ENCODE results near the gene SMPDL3B. TPM values are rescaled to one million over a fixed set of nuclear protein-coding genes. Genes with fewer than 3 reads are reported as not detected.

Gene SMPDL3B
- total RNA-seq, 2 experiments from 2014 or later: 0.52 to 0.72 TPM

DNA sequence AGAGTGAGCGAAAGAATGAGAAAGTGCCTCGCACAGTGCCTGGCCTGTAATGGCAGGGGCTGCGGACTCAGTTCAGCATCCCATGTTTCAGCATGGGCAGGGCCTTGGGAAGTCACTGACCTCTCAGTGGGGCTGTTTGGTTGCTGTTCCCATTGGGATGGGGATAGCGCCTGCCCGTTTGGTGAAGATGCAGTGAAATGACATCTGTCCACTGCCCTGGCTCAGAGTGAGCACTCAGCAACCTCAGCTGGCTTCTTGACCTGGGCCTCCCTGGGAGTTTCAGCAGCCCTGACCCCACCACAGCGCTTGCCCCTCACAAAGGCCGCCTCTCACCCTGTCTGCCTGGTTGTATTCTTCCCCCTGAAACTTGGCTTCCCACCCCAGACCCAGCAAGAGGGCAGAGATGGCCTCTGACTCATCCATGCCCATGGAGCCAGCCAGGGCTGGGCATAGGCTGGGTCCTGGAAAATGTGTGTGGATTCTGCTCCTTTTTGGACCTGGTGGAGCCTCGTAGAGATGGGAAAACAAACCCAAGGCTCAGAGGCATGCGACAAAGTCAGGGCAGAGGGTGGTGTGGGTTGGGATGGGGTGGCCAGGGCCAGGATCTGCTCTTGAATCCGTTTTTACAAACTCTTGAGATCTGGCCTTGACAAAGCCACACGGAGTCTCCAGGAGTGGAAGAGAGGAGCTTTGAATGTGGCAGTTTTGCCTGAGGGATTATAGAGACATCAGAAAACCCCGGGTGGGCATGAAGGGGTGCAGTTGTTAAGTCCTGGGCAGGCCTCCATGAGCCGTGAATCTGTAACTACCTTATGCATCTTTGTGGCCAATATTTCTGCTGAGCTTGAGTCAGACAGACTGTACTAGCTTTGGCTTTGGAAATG, 26.2 kb downstream of the SMPDL3B start:
- DNase-seq: no peak
- peak overlapping the region; percentile 72 for H3K4me3 Mint-ChIP-seq
- no peaks in the 10 kb centered on the region for H3K9me3 Mint-ChIP-seq
- H3K27ac Mint-ChIP-seq: no peak overlapping the region
- intact Hi-C loops (cut with micrococcal nuclease): no loop called here
- no peaks in the 10 kb centered on the region for H3K27me3 Mint-ChIP-seq (ENCODE audit: low read depth)
- CTCF ChIA-PET: interaction anchor here (1.1 to 1.5 kb wide), 2 partner anchors 20 to 111 kb away, joined by 3 read pairs; no protein-coding TSS in a partner anchor
- H3K36me3 Mint-ChIP-seq (ENCODE audit: low read depth): no peaks in the 10 kb centered on the region
- H3K4me1 Mint-ChIP-seq (ENCODE audit: low read depth): peaks cover 21% of the 10 kb centered on the region

DNA sequence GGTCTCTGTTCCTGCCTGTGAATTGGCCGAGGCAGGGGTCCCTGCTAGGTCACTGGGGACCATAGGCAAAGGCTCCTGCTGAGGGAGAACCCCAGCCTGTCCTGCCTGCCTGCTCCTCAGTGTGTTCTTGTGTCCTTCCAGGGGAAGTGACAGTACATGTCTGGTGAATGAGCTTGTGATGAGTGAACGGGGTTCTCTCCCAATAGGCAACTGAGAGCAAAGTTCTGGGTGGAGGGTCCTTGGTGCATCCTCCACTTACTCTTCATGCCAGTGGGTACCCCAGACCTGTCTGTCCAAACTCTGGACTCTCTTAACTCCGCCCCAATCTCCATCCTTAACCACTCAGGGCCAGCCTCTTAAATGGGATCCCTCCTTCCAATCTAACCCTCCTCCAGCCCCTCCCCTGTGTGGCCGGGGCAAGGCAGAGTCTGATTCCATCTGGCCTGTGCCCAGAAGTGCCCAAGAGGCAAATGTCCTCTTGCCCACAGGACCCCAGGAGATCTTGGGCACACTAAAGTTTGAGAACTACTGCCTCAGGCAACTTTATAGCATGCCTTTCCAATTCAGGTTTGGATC, 26.9 kb downstream of the SMPDL3B start:
- CTCF ChIA-PET: interaction anchor here (1.5 kb wide), 1 partner anchor 21 kb away, joined by 3 read pairs; no protein-coding TSS in a partner anchor
- DNase-seq: no peak
- H3K27me3 Mint-ChIP-seq (ENCODE audit: low read depth): no peaks in the 10 kb centered on the region
- intact Hi-C loops (cut with micrococcal nuclease): no loop called here
- peaks cover 21% of the 10 kb centered on the region for H3K4me1 Mint-ChIP-seq (ENCODE audit: low read depth)
- H3K27ac Mint-ChIP-seq: no peak overlapping the region
- H3K9me3 Mint-ChIP-seq: no peaks in the 10 kb centered on the region
- H3K36me3 Mint-ChIP-seq (ENCODE audit: low read depth): no peaks in the 10 kb centered on the region
- H3K4me3 Mint-ChIP-seq: peak overlapping the region; percentile 34

DNA sequence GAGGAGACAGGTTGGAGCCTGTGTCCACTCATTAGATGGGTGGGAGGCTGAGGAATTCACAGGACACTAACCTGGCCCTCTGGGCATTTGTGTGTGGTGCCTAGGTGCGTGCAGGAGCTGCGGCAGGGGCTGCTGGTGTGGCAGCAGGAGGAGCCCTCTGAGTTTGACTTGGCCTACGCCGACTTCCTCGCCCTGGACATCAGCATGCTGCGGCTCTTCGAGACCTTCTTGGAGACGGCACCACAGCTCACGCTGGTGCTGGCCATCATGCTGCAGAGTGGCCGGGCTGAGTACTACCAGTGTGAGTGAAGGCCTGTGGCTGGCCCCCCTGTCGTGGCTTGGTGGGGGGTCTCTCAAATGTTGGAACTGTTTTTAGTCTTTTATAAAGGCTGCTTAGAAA, 28.6 kb downstream of the SMPDL3B start:
- CTCF ChIA-PET: no interaction called here
- H3K4me1 Mint-ChIP-seq (ENCODE audit: low read depth): peaks cover 22% of the 10 kb centered on the region

DNA sequence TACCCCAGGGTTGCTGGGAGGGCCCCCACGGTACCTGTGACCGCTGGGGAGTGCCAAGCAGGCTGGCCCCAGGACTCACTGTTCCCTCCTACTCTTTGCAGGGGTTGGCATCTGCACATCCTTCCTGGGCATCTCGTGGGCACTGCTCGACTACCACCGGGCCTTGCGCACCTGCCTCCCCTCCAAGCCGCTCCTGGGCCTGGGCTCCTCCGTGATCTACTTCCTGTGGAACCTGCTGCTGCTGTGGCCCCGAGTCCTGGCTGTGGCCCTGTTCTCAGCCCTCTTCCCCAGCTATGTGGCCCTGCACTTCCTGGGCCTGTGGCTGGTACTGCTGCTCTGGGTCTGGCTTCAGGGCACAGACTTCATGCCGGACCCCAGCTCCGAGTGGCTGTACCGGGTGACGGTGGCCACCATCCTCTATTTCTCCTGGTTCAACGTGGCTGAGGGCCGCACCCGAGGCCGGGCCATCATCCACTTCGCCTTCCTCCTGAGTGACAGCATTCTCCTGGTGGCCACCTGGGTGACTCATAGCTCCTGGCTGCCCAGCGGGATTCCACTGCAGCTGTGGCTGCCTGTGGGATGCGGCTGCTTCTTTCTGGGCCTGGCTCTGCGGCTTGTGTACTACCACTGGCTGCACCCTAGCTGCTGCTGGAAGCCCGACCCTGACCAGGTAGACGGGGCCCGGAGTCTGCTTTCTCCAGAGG, 31.8 kb downstream of the SMPDL3B start:
- intact Hi-C loops (cut with micrococcal nuclease): no loop called here
- CTCF ChIA-PET: interaction anchor here (1.8 kb wide), 1 partner anchor 27 kb away, joined by 5 read pairs; no protein-coding TSS in a partner anchor
- H3K27me3 Mint-ChIP-seq (ENCODE audit: low read depth): no peaks in the 10 kb centered on the region
- DNase-seq: no peak
- H3K4me3 Mint-ChIP-seq: no peak overlapping the region
- peak overlapping the region; percentile 44 for H3K27ac Mint-ChIP-seq
- no peaks in the 10 kb centered on the region for H3K36me3 Mint-ChIP-seq (ENCODE audit: low read depth)
- H3K9me3 Mint-ChIP-seq: no peaks in the 10 kb centered on the region
- H3K4me1 Mint-ChIP-seq (ENCODE audit: low read depth): peaks cover 16% of the 10 kb centered on the region

More for the DNA sequence above, 28.6 kb downstream of the SMPDL3B start:
- Mint-ChIP-seq H3K27ac (peak overlapping the region; percentile 53), H3K4me3 (no peak overlapping the region), H3K9me3 (no peaks in the 10 kb centered on the region), H3K27me3 (ENCODE audit: low read depth) (no peaks in the 10 kb centered on the region), H3K36me3 (ENCODE audit: low read depth) (no peaks in the 10 kb centered on the region)
- no peak for DNase-seq
- intact Hi-C loops (cut with micrococcal nuclease): no loop called here

DNA sequence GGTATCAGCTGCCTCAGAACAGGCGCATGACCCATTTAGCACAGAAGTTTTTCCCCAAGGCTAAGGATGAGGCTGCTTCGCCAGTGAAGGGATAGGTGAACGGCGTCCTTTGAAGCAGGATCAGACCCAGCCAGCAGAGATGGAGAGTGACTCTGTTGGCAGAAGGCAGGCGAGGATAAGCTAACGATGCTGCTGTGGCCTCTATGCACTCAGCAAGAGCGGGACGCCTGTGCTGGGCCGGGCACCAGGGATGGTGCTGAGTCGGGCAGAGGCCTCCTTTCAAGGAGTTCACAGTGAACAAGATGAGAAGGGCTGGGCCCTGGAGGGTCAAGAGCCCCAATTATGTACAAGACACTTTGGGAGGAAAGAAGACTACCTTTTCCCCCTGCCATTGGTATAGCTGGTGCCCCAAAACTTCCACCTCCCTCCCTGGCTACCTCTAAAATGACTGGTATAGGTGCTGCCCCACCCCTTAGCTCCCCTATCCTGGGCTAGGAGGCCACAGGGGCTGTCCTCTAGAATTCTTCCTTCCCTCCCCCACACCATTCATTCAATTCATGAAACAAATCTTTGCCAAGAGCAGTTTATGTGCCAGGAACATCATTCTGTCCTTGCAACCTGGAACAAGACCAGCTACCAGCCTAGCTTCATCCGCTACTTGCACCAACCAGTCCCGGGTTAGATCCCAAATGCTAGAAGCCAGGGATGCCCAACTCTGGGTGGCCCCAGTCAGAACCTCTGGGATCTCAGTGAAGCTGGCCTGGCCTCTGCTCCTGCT, 32.5 kb downstream of the SMPDL3B start:
- no peaks in the 10 kb centered on the region for H3K36me3 Mint-ChIP-seq (ENCODE audit: low read depth)

DNA sequence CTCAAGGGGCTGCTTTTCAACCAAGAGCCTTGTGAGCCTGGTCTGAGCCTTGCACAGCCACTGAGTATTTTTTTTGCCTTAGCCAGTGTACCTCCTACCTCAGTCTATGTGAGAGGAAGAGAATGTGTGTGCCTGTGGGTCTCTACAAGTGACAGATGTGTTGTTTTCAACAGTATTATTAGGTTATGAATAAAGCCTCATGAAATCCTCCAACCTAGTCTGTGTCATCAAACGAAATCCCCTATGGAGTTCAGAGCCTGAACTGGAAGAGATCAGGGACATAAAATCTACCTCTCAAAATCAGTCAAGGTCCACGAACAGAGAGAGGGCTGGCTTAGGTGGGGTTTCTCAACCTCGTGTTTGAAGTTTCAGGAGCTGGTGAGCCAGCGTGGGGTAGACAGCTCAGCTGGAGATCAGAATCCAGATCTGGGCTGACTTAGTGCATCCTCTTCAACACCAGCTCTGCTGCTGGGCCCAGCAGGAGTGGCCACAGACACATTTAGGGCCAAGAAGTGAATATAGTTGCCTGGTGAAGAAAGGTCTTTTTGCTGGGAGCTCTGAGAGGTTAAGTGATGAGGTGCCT, 33.2 kb downstream of the SMPDL3B start:
- no peak overlapping the region for H3K4me3 Mint-ChIP-seq
- H3K4me1 Mint-ChIP-seq (ENCODE audit: low read depth): peaks cover 11% of the 10 kb centered on the region
- DNase-seq: no peak
- no peaks in the 10 kb centered on the region for H3K9me3 Mint-ChIP-seq
- H3K27me3 Mint-ChIP-seq (ENCODE audit: low read depth): no peaks in the 10 kb centered on the region
- peak overlapping the region; percentile 63 for H3K27ac Mint-ChIP-seq
- CTCF ChIA-PET: interaction anchor here (0.8 to 1.8 kb wide), 2 partner anchors 10 to 28 kb away, joined by 3 to 5 read pairs; no protein-coding TSS in a partner anchor
- H3K36me3 Mint-ChIP-seq (ENCODE audit: low read depth): no peaks in the 10 kb centered on the region
- intact Hi-C loops (cut with micrococcal nuclease): no loop called here

More for the DNA sequence above, 32.5 kb downstream of the SMPDL3B start:
- no peak for DNase-seq
- intact Hi-C loops (cut with micrococcal nuclease): no loop called here
- CTCF ChIA-PET: interaction anchor here (1.8 kb wide), 1 partner anchor 27 kb away, joined by 5 read pairs; no protein-coding TSS in a partner anchor
- H3K9me3 Mint-ChIP-seq: no peaks in the 10 kb centered on the region
- H3K27me3 Mint-ChIP-seq (ENCODE audit: low read depth): no peaks in the 10 kb centered on the region
- H3K4me3 Mint-ChIP-seq: no peak overlapping the region
- H3K27ac Mint-ChIP-seq: peak overlapping the region; percentile 44
- H3K4me1 Mint-ChIP-seq (ENCODE audit: low read depth): peaks cover 11% of the 10 kb centered on the region

DNA sequence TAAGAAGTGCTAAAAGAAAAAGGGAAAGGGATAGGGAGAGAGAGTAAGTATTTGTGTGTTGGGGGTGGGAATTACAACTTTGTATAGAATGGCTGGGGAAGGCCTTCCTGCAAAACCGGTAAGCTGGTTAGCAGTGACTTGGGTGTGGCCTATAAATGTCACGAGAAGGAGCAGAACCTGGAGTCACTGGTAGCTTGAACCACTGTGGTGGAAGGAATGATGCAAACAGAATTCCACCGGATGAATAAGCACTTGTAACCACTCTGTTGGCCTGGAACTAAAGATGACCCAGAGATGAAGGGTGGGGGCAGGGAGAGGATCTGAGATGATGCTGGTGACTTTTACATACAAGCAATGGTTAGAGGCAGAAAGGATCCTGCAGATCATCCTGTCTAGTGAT, 33.9 kb downstream of the SMPDL3B start:
- intact Hi-C loops (cut with micrococcal nuclease): no loop called here
- no peaks in the 10 kb centered on the region for H3K9me3 Mint-ChIP-seq
- H3K36me3 Mint-ChIP-seq (ENCODE audit: low read depth): no peaks in the 10 kb centered on the region
- peaks cover 11% of the 10 kb centered on the region for H3K4me1 Mint-ChIP-seq (ENCODE audit: low read depth)
- DNase-seq: no peak
- CTCF ChIA-PET: interaction anchor here (0.8 to 1.8 kb wide), 2 partner anchors 11 to 29 kb away, joined by 3 to 5 read pairs; no protein-coding TSS in a partner anchor
- peak overlapping the region; percentile 63 for H3K27ac Mint-ChIP-seq
- no peak overlapping the region for H3K4me3 Mint-ChIP-seq
- H3K27me3 Mint-ChIP-seq (ENCODE audit: low read depth): no peaks in the 10 kb centered on the region

DNA sequence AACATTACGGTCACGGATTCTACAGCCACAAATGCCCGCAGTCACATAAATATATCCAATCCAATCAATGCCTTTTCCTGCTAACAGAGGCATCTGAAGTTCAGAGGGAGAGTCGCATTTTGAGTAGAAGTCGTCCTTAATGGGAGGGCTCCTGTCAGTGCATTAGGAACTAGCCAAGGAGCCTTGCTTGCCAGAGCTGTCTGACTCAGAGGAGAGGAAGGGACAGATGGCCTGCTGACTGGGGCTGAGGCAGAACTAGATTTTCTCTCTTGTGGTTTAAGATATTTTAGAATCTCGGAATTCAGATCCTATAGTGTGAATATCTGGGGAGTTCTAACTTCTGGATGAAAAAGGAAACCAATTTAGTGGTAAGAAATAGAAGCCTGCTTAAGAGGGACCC, 35.6 kb downstream of the SMPDL3B start:
- Mint-ChIP-seq H3K4me3 (no peak overlapping the region), H3K27me3 (ENCODE audit: low read depth) (no peaks in the 10 kb centered on the region), H3K27ac (no peak overlapping the region), H3K9me3 (no peaks in the 10 kb centered on the region), H3K36me3 (ENCODE audit: low read depth) (no peaks in the 10 kb centered on the region), H3K4me1 (ENCODE audit: low read depth) (peaks cover 11% of the 10 kb centered on the region)
- CTCF ChIA-PET: no interaction called here
- intact Hi-C loops (cut with micrococcal nuclease): no loop called here
- DNase-seq: no peak

DNA sequence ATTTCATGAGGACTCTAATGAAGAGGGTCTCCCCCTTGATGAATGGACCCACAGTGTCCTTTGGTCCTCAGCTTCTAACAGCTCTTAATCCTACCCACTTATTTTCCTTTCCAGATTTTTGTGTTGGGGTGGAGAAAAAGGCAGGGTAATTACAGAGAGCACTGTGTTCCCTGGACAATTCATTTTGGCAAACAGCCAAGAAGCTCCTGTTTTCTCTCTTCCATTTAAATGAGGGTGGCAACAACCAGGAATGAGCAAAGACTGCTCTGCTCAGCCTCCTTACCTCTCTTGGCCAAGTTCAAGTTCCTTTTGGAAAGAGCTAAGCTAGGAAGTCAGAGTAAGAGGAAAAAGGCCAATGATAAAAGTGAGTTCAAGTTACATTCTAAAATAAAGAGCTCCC, 36.9 kb downstream of the SMPDL3B start:
- H3K9me3 Mint-ChIP-seq: no peaks in the 10 kb centered on the region
- no peaks in the 10 kb centered on the region for H3K27me3 Mint-ChIP-seq (ENCODE audit: low read depth)
- no peak overlapping the region for H3K4me3 Mint-ChIP-seq
- no peak for DNase-seq
- no peak overlapping the region for H3K27ac Mint-ChIP-seq
- H3K4me1 Mint-ChIP-seq (ENCODE audit: low read depth): peaks cover 11% of the 10 kb centered on the region
- H3K36me3 Mint-ChIP-seq (ENCODE audit: low read depth): no peaks in the 10 kb centered on the region
- intact Hi-C loops (cut with micrococcal nuclease): no loop called here
- CTCF ChIA-PET: interaction anchor here (0.6 to 1.3 kb wide), 3 partner anchors 9 to 162 kb away, joined by 3 to 7 read pairs (median 5); no protein-coding TSS in a partner anchor

DNA sequence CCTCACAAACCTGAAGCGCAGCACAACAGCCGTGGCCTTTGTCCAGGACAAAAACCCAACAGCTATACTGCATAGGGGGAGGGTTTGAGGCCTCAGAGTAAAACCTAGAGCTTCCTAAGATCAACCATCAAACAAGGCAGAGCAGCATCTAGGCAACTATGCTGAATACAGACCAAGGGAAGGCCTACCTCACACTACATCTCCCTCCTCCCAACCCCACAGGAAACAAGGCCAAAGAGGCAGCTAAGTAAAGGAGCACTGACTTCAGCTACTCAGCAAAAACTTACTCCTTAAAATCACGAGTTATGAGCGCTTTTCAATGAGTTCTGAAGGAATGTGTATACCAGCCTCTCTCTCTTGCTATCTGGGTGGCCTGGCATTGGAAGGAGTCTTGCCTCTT, 37.3 kb downstream of the SMPDL3B start:
- CTCF ChIA-PET: interaction anchor here (0.6 to 1.3 kb wide), 3 partner anchors 9 to 163 kb away, joined by 3 to 7 read pairs (median 5); no protein-coding TSS in a partner anchor

DNA sequence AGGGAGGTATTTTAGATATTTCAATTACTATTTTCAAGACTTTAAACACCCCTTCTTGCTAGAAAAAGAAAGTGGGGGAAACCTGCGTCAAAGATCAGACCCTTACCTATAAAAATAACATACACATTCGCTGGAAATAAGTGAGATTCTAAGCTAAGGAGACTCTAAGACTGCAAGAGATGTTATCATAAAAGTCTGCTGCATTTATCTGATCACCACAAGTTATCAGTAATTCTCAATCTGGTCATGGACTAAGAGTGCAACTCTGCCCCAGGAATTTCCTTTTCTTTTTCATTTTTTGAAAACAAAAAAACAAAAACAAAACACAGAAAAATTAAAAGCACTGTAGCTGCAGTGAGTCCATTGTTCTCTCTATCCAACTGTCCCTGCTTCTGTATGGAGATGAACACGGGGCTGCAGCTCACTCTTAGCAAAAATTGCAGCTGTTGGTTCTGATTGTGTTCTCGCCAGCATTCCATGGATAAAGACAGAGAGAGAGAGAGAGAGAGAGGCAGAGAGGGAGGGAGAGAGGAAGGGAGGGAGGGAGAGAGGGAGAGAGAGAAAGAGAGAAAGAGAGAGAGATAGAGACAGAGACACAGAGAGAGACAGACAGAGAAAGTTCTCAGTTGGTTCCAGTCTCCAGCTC, 39.1 kb downstream of the SMPDL3B start:
- Mint-ChIP-seq H3K4me1 (ENCODE audit: low read depth) (peaks cover 6% of the 10 kb centered on the region), H3K27ac (no peak overlapping the region), H3K9me3 (no peaks in the 10 kb centered on the region), H3K36me3 (ENCODE audit: low read depth) (peaks cover 2% of the 10 kb centered on the region), H3K4me3 (no peak overlapping the region), H3K27me3 (ENCODE audit: low read depth) (no peaks in the 10 kb centered on the region)
- CTCF ChIA-PET: no interaction called here
- no peak for DNase-seq
- intact Hi-C loops (cut with micrococcal nuclease): no loop called here

More for the DNA sequence above, 37.3 kb downstream of the SMPDL3B start:
- no peaks in the 10 kb centered on the region for H3K27me3 Mint-ChIP-seq (ENCODE audit: low read depth)
- no peaks in the 10 kb centered on the region for H3K9me3 Mint-ChIP-seq
- DNase-seq: no peak
- H3K36me3 Mint-ChIP-seq (ENCODE audit: low read depth): no peaks in the 10 kb centered on the region
- no peak overlapping the region for H3K4me3 Mint-ChIP-seq
- intact Hi-C loops (cut with micrococcal nuclease): no loop called here
- peaks cover 11% of the 10 kb centered on the region for H3K4me1 Mint-ChIP-seq (ENCODE audit: low read depth)
- H3K27ac Mint-ChIP-seq: no peak overlapping the region
